ENCODE measurements around the gene ZNF70. TPM values are rescaled to one million over a fixed set of nuclear protein-coding genes. Genes with fewer than 3 reads are reported as not detected.
A peak's percentile ranks its signal among the peaks of the same experiment; 100 is the strongest.

The ZNF70 gene
- 1 to 10 TPM; 3.8 to 4.1 TPM for total RNA-seq

DNA sequence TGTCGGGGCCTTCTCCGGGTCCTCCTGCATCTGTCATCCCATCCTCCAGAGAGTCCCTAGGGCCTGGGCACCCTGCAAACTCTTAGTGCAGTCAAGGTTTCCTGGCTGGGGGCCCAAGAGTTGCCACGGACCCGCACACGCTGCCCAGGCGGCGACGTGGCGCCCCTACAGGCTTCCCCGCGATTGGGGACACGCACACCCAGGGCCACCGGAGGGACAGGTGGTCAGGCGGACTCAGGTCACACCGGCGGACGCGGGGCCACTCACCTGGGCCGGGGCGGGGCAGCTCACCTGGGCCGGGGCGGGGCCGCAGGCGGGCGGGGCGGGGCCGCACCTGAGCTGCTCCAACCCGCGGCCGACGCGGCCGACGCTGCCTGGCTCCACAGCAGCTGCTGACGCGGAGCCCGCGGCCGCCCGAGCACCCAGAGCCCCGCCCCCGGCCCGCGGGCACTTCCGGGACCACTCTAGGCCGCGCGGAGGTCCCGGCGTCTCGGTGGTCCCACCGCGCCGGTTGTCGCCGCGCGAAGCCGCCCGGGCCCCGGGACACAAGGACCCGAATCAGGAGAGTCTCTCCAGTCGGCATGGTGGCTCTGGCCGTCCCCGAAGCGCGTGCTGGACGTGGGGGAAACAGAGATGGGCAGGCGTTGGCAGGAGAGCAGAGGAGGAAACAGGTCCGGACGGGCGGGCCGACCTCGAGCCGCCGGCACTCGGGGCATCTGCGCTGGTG, at the start of gene ZNF70:
Gene ZNF70, minus strand, starts transcription at position 399 of the 727 bp plus-strand sequence. CDS start 5,972 bp downstream, outside the sequence.
- ATAC-seq (ENCODE audit: low read depth) (peak; percentile 99), DNase-seq (peak; percentile 95)
- Mint-ChIP-seq H3K36me3 (peaks cover 2% of the 10 kb centered on the region), H3K4me3 (peak within 1 kb of the TSS; percentile 83), H3K27ac (peak within 1 kb of the TSS; percentile 79), H3K27me3 (no peaks in the 10 kb centered on the region), H3K9me3 (peaks cover 1% of the 10 kb centered on the region), H3K4me1 (peaks cover 12% of the 10 kb centered on the region)
- POLR2A ChIA-PET: interaction anchor here (0.6 to 2.3 kb wide), 16 partner anchors 8 to 128 kb away, joined by 3 to 16 read pairs (median 4); partner anchors contain the start of genes C22orf15 and SLC2A11

- no peaks in the 10 kb centered on the region for H3K9me3 Mint-ChIP-seq
- peaks cover 25% of the 10 kb centered on the region for H3K36me3 Mint-ChIP-seq
- no peak overlapping the region for H3K4me3 Mint-ChIP-seq
- peaks cover 12% of the 10 kb centered on the region for H3K4me1 Mint-ChIP-seq
- POLR2A ChIA-PET: no interaction called here
- H3K27ac Mint-ChIP-seq: no peak overlapping the region
- no peaks in the 10 kb centered on the region for H3K27me3 Mint-ChIP-seq
- ATAC-seq (ENCODE audit: low read depth) (no peak), DNase-seq (no peak)
These were observed 45.5 kb upstream of the ZNF70 start for GRCh38 chr22:23796461-23796860.

DNA sequence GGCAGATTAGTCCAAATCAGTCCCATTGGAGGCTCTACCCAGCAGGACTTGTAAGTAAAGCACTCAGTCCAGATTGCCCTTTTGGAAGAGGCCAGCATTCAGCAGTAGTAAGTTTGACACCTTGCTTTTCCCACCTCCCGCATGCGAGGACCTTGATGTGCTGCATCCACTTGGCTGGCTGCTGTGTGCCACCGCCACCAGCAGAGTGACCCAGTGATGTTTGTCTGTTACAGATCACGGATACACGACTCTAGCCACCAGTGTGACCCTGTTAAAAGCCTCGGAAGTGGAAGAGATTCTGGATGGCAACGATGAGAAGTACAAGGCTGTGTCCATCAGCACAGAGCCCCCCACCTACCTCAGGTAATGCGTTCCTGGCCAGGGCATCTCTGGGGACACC, 42.4 kb upstream of the ZNF70 start:
- Mint-ChIP-seq H3K27me3 (no peaks in the 10 kb centered on the region), H3K36me3 (peaks cover 28% of the 10 kb centered on the region), H3K27ac (no peak overlapping the region), H3K9me3 (no peaks in the 10 kb centered on the region), H3K4me1 (peaks cover 25% of the 10 kb centered on the region), H3K4me3 (peak overlapping the region; percentile 1)
- POLR2A ChIA-PET: interaction anchor here (0.6 to 1.5 kb wide), 3 partner anchors 17 to 64 kb away, joined by 3 read pairs; partner anchors contain the start of genes C22orf15 and SLC2A11
- no peak for DNase-seq
- no peak for ATAC-seq (ENCODE audit: low read depth)

GRCh38 chr22:23791738-23792645, 41.1 kb upstream of the ZNF70 start:
- Mint-ChIP-seq H3K36me3 (peaks cover 26% of the 10 kb centered on the region), H3K4me3 (peak overlapping the region; percentile 35), H3K4me1 (peaks cover 32% of the 10 kb centered on the region), H3K27me3 (no peaks in the 10 kb centered on the region), H3K9me3 (no peaks in the 10 kb centered on the region), H3K27ac (peak overlapping the region; percentile 72)
- ATAC-seq (ENCODE audit: low read depth) (no peak), DNase-seq (no peak)
- POLR2A ChIA-PET: interaction anchor here (1.5 kb wide), 1 partner anchor 66 kb away, joined by 3 read pairs; the partner anchor contains the start of gene SLC2A11

GRCh38 chr22:23790819-23791737, 40.2 kb upstream of the ZNF70 start:
- ATAC-seq (ENCODE audit: low read depth) (no peak), DNase-seq (no peak)
- POLR2A ChIA-PET: no interaction called here
- H3K9me3 Mint-ChIP-seq: no peaks in the 10 kb centered on the region
- peaks cover 38% of the 10 kb centered on the region for H3K4me1 Mint-ChIP-seq
- no peak overlapping the region for H3K4me3 Mint-ChIP-seq
- no peak overlapping the region for H3K27ac Mint-ChIP-seq
- H3K36me3 Mint-ChIP-seq: peaks cover 20% of the 10 kb centered on the region
- no peaks in the 10 kb centered on the region for H3K27me3 Mint-ChIP-seq

GRCh38 chr22:23789638-23790037, 38.7 kb upstream of the ZNF70 start:
- Mint-ChIP-seq H3K4me1 (peaks cover 42% of the 10 kb centered on the region), H3K9me3 (no peaks in the 10 kb centered on the region), H3K4me3 (no peak overlapping the region), H3K27me3 (no peaks in the 10 kb centered on the region), H3K36me3 (peaks cover 15% of the 10 kb centered on the region), H3K27ac (peak overlapping the region; percentile 1)
- no peak for ATAC-seq (ENCODE audit: low read depth)
- POLR2A ChIA-PET: interaction anchor here (1.1 kb wide), 2 partner anchors 12 to 68 kb away, joined by 3 read pairs; partner anchors contain the start of gene SLC2A11
- no peak for DNase-seq

- no peak overlapping the region for H3K4me3 Mint-ChIP-seq
- DNase-seq (no peak), ATAC-seq (ENCODE audit: low read depth) (no peak)
- H3K27ac Mint-ChIP-seq: no peak overlapping the region
- H3K36me3 Mint-ChIP-seq: peaks cover 15% of the 10 kb centered on the region
- H3K4me1 Mint-ChIP-seq: peaks cover 47% of the 10 kb centered on the region
- H3K9me3 Mint-ChIP-seq: no peaks in the 10 kb centered on the region
- no peaks in the 10 kb centered on the region for H3K27me3 Mint-ChIP-seq
- POLR2A ChIA-PET: interaction anchor here (1.1 to 1.9 kb wide), 3 partner anchors 12 to 68 kb away, joined by 3 to 10 read pairs (median 3); partner anchors contain the start of genes MMP11 and SLC2A11
These were observed 38.2 kb upstream of the ZNF70 start for GRCh38 chr22:23789121-23789520.

DNA sequence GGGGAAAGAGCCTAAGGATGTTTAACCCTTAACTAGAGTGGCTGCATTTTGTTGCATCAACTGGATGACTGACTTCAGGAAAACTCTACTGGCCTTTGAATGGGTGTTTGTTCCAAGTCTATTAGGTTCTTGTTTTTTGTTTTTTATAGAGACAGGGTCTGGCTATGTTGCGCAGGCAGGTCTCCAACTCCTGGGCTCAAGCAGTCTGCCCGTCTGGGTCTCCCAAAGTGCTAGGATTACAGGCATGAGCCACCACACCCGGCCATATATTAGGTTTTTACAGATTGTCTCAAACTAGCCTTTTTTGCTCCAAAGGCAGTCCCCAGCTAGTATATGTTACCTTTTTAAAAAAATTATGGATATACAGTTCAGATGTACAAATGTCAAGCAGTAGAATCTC, 37.0 kb upstream of the ZNF70 start:
- POLR2A ChIA-PET: interaction anchor here (1.4 to 3.0 kb wide), 5 partner anchors 12 to 69 kb away, joined by 4 to 18 read pairs (median 7); partner anchors contain the start of genes MMP11 and SLC2A11
- Mint-ChIP-seq H3K4me1 (peaks cover 50% of the 10 kb centered on the region), H3K4me3 (peak overlapping the region; percentile 92), H3K27me3 (no peaks in the 10 kb centered on the region), H3K36me3 (peaks cover 11% of the 10 kb centered on the region), H3K27ac (peak overlapping the region; percentile 87), H3K9me3 (no peaks in the 10 kb centered on the region)
- DNase-seq (no peak), ATAC-seq (ENCODE audit: low read depth) (no peak)

DNA sequence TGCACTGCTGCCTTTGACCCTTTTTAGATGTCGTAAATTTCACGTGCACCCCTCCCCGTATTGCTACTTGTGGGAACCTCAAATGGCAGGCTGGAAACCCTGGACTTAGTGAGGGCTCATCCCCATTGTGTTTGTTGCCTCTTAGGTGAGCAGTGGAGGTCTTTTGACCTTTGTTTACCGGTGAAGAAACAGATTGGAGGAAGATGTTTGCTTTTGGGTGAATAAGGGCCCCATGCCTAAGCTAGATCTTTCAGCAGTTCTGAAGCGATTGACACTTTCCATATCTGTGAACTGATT, 36.6 kb upstream of the ZNF70 start:
- Mint-ChIP-seq H3K9me3 (no peaks in the 10 kb centered on the region), H3K27ac (peak overlapping the region; percentile 87), H3K4me3 (peak overlapping the region; percentile 92), H3K4me1 (peaks cover 46% of the 10 kb centered on the region), H3K36me3 (peaks cover 10% of the 10 kb centered on the region), H3K27me3 (no peaks in the 10 kb centered on the region)
- ATAC-seq (ENCODE audit: low read depth) (peak; percentile 6), DNase-seq (no peak)
- POLR2A ChIA-PET: interaction anchor here (1.0 to 3.0 kb wide), 10 partner anchors 10 to 107 kb away, joined by 3 to 18 read pairs (median 8); partner anchors contain the start of genes C22orf15, MIF, MMP11 and SLC2A11

- ATAC-seq (ENCODE audit: low read depth) (peak; percentile 71), DNase-seq (peak; percentile 94)
- peak within 1 kb of the TSS; percentile 92 for H3K4me3 Mint-ChIP-seq
- no peaks in the 10 kb centered on the region for H3K9me3 Mint-ChIP-seq
- H3K27ac Mint-ChIP-seq: peak within 1 kb of the TSS; percentile 99
- POLR2A ChIA-PET: interaction anchor here (1.0 to 3.0 kb wide), 11 partner anchors 9 to 107 kb away, joined by 3 to 18 read pairs (median 7); partner anchors contain the start of genes C22orf15, MIF, MMP11 and SLC2A11
- peaks cover 41% of the 10 kb centered on the region for H3K4me1 Mint-ChIP-seq
- peaks cover 7% of the 10 kb centered on the region for H3K36me3 Mint-ChIP-seq
- H3K27me3 Mint-ChIP-seq: no peaks in the 10 kb centered on the region
These were observed 36.1 kb upstream of the ZNF70 start, which contains the start of gene SMARCB1 for GRCh38 chr22:23786752-23787599. Gene SMARCB1, plus strand, starts transcription at chr22:23786966. Its CDS starts 204 bp downstream, at chr22:23787170.

GRCh38 chr22:23786261-23786710, 35.4 kb upstream of the ZNF70 start:
- ATAC-seq (ENCODE audit: low read depth) (peak; percentile 28), DNase-seq (no peak)
- no peaks in the 10 kb centered on the region for H3K27me3 Mint-ChIP-seq
- no peaks in the 10 kb centered on the region for H3K9me3 Mint-ChIP-seq
- H3K4me1 Mint-ChIP-seq: peaks cover 41% of the 10 kb centered on the region
- H3K4me3 Mint-ChIP-seq: peak overlapping the region; percentile 92
- peaks cover 7% of the 10 kb centered on the region for H3K36me3 Mint-ChIP-seq
- POLR2A ChIA-PET: interaction anchor here (0.8 to 3.0 kb wide), 12 partner anchors 9 to 108 kb away, joined by 3 to 18 read pairs (median 6); partner anchors contain the start of genes C22orf15, MIF, MMP11 and SLC2A11
- H3K27ac Mint-ChIP-seq: peak overlapping the region; percentile 99
